Activated CD8-positive, alpha-beta memory T cell treated with anti-CD3 and anti-CD28 coated beads, Interleukin-2, amount 50 U/mL, for 48 hours (primary cell): ENCODE data around the gene ELOVL6.

ENCODE experiments used
- DNase-seq: peaks from one replicate; pipeline ENCODE4 v3.0.0-alpha.2; 2020

ELOVL6 gene

DNA sequence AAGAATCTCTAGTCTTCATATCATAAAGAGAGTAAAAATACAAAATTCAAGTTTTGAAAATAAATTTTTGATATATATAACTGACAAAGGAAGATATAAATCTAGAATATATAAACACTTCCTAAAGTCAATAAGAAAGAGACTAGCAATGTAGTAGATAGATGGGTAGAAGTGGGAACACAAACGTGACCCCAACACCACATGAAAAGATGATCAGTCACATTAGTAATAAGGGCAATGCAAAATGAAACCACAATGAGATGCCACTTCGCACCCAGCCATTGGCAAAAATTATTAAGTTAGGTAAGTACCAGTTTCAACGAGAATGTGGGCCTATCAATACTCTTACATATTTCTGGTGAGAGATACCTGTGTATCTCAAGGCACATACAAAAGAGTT lies 179.3 kb downstream of the ELOVL6 start:
- DNase-seq, result no peak

DNA sequence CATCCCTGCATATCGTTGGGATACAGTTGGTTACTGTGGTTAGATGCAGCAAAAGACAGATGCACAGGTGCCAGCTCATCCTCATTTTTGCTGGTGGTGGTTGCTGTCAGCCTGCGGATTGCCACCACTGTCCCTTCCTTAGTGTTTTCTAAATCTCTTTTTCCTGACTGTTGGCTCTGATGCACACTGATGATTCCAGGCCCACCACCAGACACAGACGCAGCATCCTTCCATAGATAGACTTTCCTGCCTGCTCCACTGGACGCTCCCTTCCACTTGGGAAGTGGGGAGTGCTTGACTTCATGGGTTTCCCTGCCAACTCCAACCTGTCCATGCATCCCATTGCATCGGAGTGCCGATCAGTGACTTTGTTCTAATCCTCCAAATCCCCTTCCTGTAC lies 184.2 kb downstream of the ELOVL6 start:
- DNase-seq, result no peak

DNA sequence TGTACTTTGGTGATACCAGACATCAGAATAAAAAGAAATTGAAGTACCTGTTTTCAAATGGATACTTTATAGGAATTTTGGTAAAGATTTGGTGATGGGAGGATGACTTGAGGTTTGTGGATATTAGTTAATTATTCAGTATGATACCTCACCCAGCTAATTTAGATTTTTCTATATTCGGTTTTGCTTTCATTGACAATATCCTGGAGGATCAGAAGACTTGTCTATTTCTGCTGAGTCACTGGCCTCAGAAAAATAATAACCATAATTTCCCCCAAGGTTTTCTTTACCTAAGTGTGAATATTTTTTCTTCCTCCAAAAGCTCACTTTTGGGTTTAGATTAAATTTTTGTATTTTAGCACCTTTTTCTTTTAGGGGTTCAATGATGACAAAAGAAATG lies 185.5 kb downstream of the ELOVL6 start:
- DNase-seq, result no peak

DNA sequence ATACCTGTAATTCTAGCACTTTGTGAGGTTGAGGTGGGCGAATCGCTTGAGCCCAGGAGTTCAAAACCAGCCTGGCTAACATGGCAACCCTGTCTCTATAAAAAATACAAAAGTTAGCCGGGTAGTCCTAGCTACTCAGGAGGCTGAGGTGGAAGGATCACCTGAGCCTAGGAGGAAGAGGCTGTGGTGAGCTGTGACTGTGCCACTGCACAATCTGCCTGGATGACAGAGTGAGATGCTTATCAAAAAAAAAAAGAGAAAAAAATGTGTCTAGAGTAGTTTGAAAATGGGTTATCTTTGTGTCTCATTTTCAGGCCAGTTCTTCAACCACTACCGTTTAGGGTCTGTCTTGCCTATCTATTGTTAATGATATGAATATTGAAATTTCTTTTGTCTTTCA lies 187.6 kb downstream of the ELOVL6 start:
- no peak for DNase-seq

DNA sequence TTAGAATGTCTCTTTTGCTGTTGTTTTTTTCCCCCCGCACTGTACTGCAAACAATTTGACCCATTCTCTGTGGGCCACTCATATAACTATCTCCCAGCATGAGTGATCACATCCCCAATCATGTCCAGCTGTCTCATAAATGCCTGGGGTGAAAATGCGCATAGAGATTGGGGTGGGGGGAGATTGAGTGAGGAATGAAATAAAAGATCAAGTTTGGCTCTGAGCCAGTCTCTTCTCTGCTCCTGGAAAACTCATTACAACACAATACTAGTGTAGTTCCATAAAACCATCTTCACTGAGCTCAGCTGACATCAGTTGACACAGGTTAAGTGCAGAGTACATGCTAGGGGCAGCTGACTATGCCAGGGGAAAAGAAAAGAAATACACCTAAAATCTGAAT lies 188.9 kb downstream of the ELOVL6 start:
- DNase-seq, result no peak

DNA sequence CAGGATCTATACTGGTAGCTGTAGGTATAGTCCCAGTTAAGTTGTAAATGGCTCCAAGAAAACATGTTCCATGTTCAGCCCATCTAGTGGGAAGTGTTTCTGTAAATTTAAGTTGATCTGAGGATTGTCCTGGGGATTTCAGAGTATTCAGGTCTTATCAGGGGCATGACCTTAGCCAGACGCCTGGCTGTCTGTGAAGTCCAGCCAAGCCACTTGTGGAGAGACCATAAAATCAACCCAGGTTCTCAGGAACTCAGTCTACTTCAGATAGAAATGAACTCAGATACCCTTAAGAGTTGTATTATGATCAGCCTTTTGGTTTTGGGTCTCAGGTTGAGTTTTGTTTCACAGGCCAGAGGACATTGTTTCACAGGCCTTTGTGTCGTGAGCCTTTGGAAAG lies 189.9 kb downstream of the ELOVL6 start:
- DNase-seq, result no peak

DNA sequence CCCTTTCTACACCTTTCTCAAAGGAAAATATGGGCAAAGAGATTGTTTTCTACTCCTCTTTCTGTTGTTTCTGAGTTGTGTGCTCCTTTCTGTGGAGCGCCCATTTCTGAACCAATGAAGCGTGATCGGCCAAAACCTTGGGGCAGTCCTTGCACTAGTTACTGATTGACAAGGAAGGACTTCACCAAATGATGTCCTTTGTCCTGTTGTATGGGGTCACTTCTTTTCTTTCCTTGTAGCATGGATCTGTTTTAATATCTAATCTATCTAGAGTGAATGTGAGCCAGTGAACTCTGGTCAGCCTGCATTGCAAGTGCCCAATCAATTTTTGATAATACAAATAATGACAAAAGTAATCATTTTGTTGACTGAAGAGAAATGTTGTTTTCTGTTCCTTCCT lies 191.2 kb downstream of the ELOVL6 start:
- no peak for DNase-seq

DNA sequence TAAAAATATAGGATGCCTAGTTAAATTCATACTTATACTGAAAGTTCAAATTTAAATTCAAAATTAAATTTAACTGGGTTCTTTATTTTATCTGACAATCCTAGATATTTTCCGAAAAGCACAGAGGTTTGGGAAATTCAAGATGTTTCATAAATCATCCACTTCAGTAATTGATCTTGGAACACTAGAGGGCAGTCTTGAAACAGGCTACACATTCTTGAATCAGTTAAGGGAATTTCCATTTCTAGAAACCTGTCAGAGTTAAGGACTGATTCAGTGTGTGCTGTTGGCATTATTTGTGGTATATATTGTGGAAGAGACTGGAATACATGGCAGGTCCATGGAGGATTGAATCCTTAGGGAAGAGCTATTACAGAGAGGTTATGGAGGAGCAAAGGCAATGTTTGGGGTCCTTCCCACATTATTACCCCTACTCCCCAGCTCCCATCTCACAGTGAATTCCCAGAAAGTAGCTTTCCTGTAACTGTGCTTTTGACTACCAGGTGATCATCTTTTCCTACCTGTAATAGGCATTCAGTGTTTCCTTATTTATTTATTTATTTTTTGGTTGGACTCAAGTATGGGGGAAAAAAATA lies 192.9 kb downstream of the ELOVL6 start:
- DNase-seq, result no peak

DNA sequence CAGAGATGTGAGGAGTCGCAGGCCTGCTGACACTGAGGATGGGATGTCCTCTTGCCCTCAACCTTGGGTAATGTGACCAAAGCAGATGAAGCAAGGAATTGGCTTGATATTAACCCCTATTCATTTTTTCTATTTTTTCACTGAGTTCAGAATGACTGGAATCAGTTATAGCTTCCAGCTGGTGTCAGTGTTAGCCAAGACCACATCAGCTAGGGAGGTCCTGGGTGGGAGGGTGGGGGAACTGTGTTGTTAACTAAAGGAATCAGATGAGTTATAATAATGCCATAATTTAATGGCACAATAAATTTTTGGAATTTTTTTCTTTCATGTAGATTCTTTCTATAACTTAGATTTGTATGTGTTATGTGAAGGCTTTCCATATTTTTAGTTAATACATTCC lies 193.9 kb downstream of the ELOVL6 start:
- DNase-seq, result no peak

DNA sequence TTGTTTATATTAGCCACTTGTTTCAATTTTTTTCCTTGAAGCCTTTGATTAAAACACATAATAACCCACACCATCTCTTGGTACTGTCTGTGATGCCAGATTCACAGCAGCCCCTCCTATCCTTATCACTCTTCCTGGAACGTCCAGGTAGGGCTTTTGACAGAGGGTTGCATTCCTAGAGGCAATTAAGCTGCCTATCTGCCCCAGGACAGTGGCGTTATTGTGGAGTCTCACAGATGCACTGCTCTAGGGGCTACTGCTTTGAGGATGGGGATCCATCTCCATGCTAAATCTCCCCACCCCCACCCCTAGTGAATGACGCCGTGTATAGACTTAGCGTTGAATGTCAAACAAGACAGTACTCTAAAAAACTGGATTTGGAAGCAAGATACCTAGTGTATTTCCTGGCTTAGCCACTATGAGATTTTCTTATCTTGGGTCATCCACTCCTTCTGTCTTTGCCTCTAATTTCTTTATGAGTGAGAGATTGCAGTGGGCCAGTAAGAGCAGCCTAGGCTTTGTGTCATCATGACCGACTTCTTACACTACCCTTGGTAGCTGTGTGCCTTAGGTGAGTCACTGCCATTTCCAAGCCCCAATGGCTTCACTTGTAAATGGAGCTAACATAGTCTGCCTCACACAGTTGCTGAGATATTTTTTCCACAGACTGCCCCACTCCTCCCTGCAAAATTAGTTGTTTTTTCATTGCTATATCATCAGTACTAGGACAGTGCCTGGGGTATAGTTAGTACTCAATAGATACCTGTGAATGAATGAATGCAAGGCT lies 194.8 kb downstream of the ELOVL6 start:
- no peak for DNase-seq

DNA sequence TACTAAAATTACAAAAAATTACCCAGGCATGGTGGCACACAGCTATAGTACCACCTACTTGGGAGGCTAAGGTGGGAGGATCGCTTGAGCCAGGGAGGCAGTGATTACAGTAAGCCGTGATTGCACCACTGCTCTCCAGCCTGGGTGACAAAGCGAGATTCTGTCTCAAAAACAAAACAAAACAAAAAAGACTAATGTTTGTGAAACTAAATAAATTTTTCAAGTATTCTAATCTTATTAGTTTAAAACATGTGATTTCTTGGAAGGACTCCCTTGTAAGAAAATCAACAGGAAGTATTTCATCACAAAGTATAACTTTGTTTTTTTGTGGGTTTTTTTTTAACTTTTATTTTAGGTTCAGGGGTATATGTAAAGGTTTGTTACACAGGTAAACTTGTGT lies 196.1 kb downstream of the ELOVL6 start:
- DNase-seq, result no peak

DNA sequence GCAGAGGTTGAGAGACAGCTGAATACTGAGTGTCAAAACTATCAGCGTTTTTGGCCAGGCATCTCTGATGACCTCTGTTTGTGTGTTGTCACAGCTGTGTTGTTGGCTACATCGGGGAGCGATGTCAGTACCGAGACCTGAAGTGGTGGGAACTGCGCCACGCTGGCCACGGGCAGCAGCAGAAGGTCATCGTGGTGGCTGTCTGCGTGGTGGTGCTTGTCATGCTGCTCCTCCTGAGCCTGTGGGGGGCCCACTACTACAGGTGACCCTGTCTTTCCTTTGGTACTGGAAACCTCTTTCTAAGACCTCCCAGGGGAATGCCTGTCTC lies 198.9 kb downstream of the ELOVL6 start:
- DNase-seq, result no peak

DNA sequence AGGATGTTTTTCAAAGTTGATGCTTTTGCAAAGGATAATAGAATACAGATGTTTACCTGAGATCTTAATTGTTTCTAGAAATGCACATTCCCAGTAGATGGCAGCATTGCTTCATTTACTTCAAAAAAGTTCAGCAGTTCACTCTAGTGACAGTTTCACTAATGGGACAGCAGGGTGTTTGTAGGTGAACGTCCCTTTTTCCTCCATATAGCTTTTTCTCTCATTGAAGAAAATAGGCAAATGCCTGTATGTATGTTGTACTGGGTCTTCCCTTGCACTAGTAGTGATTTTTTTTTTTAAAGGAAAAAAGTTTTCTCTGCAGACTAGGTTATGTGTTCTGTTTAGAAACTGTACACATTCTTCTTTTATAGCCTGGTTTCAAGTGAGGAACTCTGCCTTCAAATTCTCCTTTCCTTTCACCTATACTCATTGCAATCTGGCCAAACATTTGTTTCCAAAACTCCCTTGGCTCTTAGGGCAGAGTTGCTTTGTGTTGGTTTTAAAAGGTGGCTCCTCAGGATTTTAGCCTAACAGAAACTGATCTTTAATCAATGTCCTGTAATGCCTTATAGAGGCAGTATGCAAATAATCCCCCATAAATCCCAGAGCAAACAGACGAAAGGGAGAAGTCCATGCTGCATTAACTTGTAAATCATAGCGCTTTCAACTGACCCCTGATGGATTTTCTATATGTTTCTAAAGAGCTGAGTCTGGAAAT lies 199.4 kb downstream of the ELOVL6 start:
- DNase-seq, result no peak

DNA sequence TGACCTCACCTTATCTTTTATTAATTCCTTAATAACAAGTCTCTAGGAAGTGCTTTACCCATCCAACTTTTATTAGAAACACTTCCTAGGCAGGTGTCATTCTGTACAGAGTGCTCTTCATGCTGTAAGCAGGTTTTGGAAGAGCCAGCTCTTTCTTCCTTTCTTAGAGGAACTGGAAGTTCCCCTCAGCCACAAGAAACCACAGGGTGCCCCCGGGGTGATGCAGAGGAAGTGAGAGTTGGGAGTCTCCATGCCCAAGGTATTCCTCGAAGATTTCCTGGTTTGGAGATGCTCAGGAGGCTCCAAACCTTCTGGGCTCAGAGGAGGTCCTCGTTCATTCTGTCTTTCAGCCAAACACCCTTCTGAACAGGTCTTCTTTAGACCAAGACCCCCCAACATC lies 201.9 kb downstream of the ELOVL6 start:
- no peak for DNase-seq
